H1 (cell line): ENCODE data around the gene PRKAG3. TPM values are rescaled to one million over a fixed set of nuclear protein-coding genes. Genes with fewer than 3 reads are reported as not detected.

Experiments used
- CTCF ChIA-PET: fragments of 300-600 bp; sonication (Branson Sonifier 250); formaldehyde crosslinking; loops from one replicate; lab custom pipeline; 2021; ENCODE audit not compliant: partially characterized antibody; lab: Charles Lee
- POLR2A ChIA-PET: fragments of 300-600 bp; sonication (Branson Sonifier 250); formaldehyde crosslinking; loops from one replicate; lab custom pipeline; 2021; ENCODE audit warnings: inconsistent platforms; ENCODE audit not compliant: partially characterized antibody; lab: Charles Lee
- DNase-seq, 2 experiments: peaks; one replicate each; pipeline versions ENCODE4 v3.0.0 to v3.0.0-alpha.2; 2010 to 2022; ENCODE audit warnings: low spot score in 2 of 2, low read depth in 1 of 2, mixed read lengths in 1 of 2
- FAIRE-seq: peaks from 2 replicates; lab custom pipeline; 2011; peaks lifted over from hg19 to GRCh38; lab: Jason Lieb, UNC
- H2AFZ ChIP-seq: 2 replicates; pipeline ENCODE4 v1.8.1; 2012; ENCODE audit warnings: low read length, inconsistent platforms
- H2AK5ac ChIP-seq: 2 replicates; pipeline ENCODE4 v1.6.1; 2013; ENCODE audit warnings: low read depth, low read length
- H2BK120ac ChIP-seq: replicated peaks from 2 replicates; pipeline ENCODE3; 2013; ENCODE audit warnings: low read depth, low read length, inconsistent platforms
- H2BK12ac ChIP-seq: 2 replicates; pipeline ENCODE4 v1.6.1; 2013; ENCODE audit warnings: low read depth, low read length
- H2BK15ac ChIP-seq: 2 replicates; pipeline ENCODE4 v1.6.1; 2013; ENCODE audit warnings: low read length
- H2BK20ac ChIP-seq: 2 replicates; pipeline ENCODE4 v1.6.1; 2013; ENCODE audit warnings: low read length
- H2BK5ac ChIP-seq: 2 replicates; pipeline ENCODE4 v1.6.1; 2013; ENCODE audit warnings: low read depth, low read length
- H3K14ac ChIP-seq: 2 replicates; pipeline ENCODE4 v1.6.1; 2013; ENCODE audit warnings: inconsistent platforms; ENCODE audit not compliant: insufficient read length
- H3K18ac ChIP-seq: 2 replicates; pipeline ENCODE4 v1.6.1; 2013; ENCODE audit warnings: low read length; ENCODE audit errors: extremely low read depth
- H3K23ac ChIP-seq: 2 replicates; pipeline ENCODE4 v1.6.1; 2013; ENCODE audit warnings: inconsistent platforms; ENCODE audit not compliant: insufficient read length
- H3K23me2 ChIP-seq: 2 replicates; pipeline ENCODE4 v1.6.1; 2013; ENCODE audit warnings: low read depth, low read length
- H3K27ac ChIP-seq: 2 replicates; pipeline ENCODE4 v1.6.1; 2011; ENCODE audit warnings: low read depth, low read length, inconsistent platforms
- H3K27me3 ChIP-seq, 4 experiments: replicated peaks in 1 of 4; 1 replicate in 1 of 4; 2 replicates in 3 of 4; pipeline versions ENCODE4 v1.6.1 to v1.8.1; 2011 to 2013; ENCODE audit warnings: low read length in 3 of 4, mild to moderate bottlenecking in 3 of 4, inconsistent platforms in 2 of 4, mixed read lengths in 2 of 4, moderate library complexity in 1 of 4; ENCODE audit not compliant: control insufficient read depth in 3 of 4, insufficient read depth in 3 of 4; ENCODE audit errors: extremely low read depth in 1 of 4
- H3K36me3 ChIP-seq, 4 experiments: 2 replicates each; pipeline versions ENCODE4 v1.6.1 to v1.8.1; 2011 to 2013; ENCODE audit warnings: mild to moderate bottlenecking in 4 of 4, low read length in 3 of 4, moderate library complexity in 2 of 4, control low read depth in 1 of 4, inconsistent platforms in 1 of 4; ENCODE audit not compliant: insufficient read depth in 4 of 4, control insufficient read depth in 2 of 4
- H3K4ac ChIP-seq: replicated peaks from 2 replicates; pipeline ENCODE3; 2013; ENCODE audit warnings: low read length, low read depth, mixed read lengths, inconsistent platforms; ENCODE audit not compliant: insufficient read length
- H3K4me1 ChIP-seq, 4 experiments: replicated peaks in 1 of 4; 1 replicate in 1 of 4; 2 replicates in 3 of 4; pipeline versions ENCODE4 v1.6.1 to v1.8.1; 2011 to 2013; ENCODE audit warnings: low read length in 3 of 4, inconsistent platforms in 2 of 4, mixed read lengths in 1 of 4; ENCODE audit not compliant: insufficient read depth in 4 of 4, control insufficient read depth in 3 of 4
- H3K4me2 ChIP-seq, 2 experiments: 2 replicates each; pipeline versions ENCODE4 v1.6.1 to v1.8.1; 2011 to 2013; ENCODE audit warnings: low read depth in 2 of 2, low read length in 2 of 2, control low read depth in 1 of 2, inconsistent platforms in 1 of 2, mild to moderate bottlenecking in 1 of 2; ENCODE audit not compliant: insufficient read depth in 1 of 2
- H3K4me3 ChIP-seq, 4 experiments: fragments of 200-600, 300-600 bp in 1 of 4; sonication (generic), shearing (Covaris generic), sonication (Bioruptor Twin) in 1 of 4; 2 replicates each; pipeline versions ENCODE4 v1.5.1 to v1.8.1; 2011 to 2016; ENCODE audit warnings: low read length in 4 of 4, low read depth in 3 of 4, control low read depth in 2 of 4, inconsistent platforms in 2 of 4, mild to moderate bottlenecking in 2 of 4, mixed read lengths in 1 of 4, moderate library complexity in 1 of 4; ENCODE audit not compliant: insufficient read depth in 2 of 4; ENCODE audit errors: extremely low read depth in 1 of 4
- H3K56ac ChIP-seq: replicated peaks from 2 replicates; pipeline ENCODE3; 2013; ENCODE audit warnings: low read depth, mild to moderate bottlenecking, mixed read lengths, low read length, inconsistent platforms; ENCODE audit not compliant: insufficient read length
- H3K79me1 ChIP-seq: 2 replicates; pipeline ENCODE4 v1.6.1; 2013; ENCODE audit warnings: low read depth, low read length, control low read depth
- H3K79me2 ChIP-seq, 2 experiments: 2 replicates each; pipeline versions ENCODE4 v1.6.1 to v1.8.1; 2012 to 2013; ENCODE audit warnings: low read length in 2 of 2, mild to moderate bottlenecking in 2 of 2, inconsistent platforms in 1 of 2; ENCODE audit not compliant: insufficient read depth in 2 of 2, control insufficient read depth in 1 of 2
- H3K9ac ChIP-seq, 4 experiments: replicated peaks in 1 of 4; 1 replicate in 1 of 4; 2 replicates in 3 of 4; pipeline versions ENCODE4 v1.6.1 to v1.8.1; 2011 to 2013; ENCODE audit warnings: low read depth in 3 of 4, low read length in 3 of 4, control low read depth in 2 of 4, mild to moderate bottlenecking in 2 of 4, moderate library complexity in 2 of 4, inconsistent platforms in 1 of 4; ENCODE audit errors: extremely low read depth in 1 of 4
- H3K9me3 ChIP-seq, 2 experiments: 2 replicates each; pipeline versions ENCODE4 v1.6.1 to v1.8.1; 2012 to 2013; ENCODE audit warnings: mild to moderate bottlenecking in 2 of 2, moderate library complexity in 2 of 2, control low read depth in 1 of 2, inconsistent platforms in 1 of 2, low read depth in 1 of 2, low read length in 1 of 2, mixed read lengths in 1 of 2; ENCODE audit not compliant: insufficient read depth in 2 of 2
- H4K20me1 ChIP-seq, 2 experiments: replicated peaks in 1 of 2; 2 replicates each; pipeline versions ENCODE3 to v1.8.1; 2011 to 2013; ENCODE audit warnings: inconsistent platforms in 2 of 2, low read length in 2 of 2, mild to moderate bottlenecking in 1 of 2; ENCODE audit not compliant: insufficient read depth in 2 of 2, control insufficient read depth in 1 of 2
- H4K5ac ChIP-seq: 2 replicates; pipeline ENCODE4 v1.6.1; 2013; ENCODE audit warnings: low read length, low read depth, mixed read lengths, inconsistent platforms; ENCODE audit not compliant: insufficient read length
- H4K8ac ChIP-seq: 2 replicates; pipeline ENCODE4 v1.8.0; 2013; ENCODE audit warnings: mild to moderate bottlenecking, moderate library complexity, low read length, inconsistent platforms; ENCODE audit not compliant: insufficient read depth; ENCODE audit errors: extremely low read depth
- H4K91ac ChIP-seq: replicated peaks from 2 replicates; pipeline ENCODE3; 2013; ENCODE audit warnings: low read length, mixed read lengths, inconsistent platforms; ENCODE audit not compliant: insufficient read length
- ASH2L ChIP-seq: fragments of 200-600, 300-600 bp; sonication (generic); IDR thresholded peaks from one replicate; pipeline ENCODE4 v1.7.1; 2017; ENCODE audit warnings: low read length
- BRCA1 ChIP-seq: IDR thresholded peaks from 2 replicates; pipeline ENCODE4 v1.6.1; 2012; ENCODE audit warnings: low read depth, low read length, improper control_type of control experiment
- CHD2 ChIP-seq: IDR thresholded peaks from 2 replicates; pipeline ENCODE4 v1.6.1; 2012; ENCODE audit warnings: low read length, improper control_type of control experiment
- CREB1 ChIP-seq: IDR thresholded peaks from 2 replicates; pipeline ENCODE4 v1.6.1; 2012; ENCODE audit warnings: inconsistent platforms
- EZH2 ChIP-seq: fragments of 200-600 bp; sonication (generic); IDR thresholded peaks from 2 replicates; pipeline ENCODE4 v1.7.1; 2012; ENCODE audit warnings: low read depth, mild to moderate bottlenecking, moderate library complexity, low read length, inconsistent platforms; ENCODE audit not compliant: severe bottlenecking
- GABPA ChIP-seq: IDR thresholded peaks from 2 replicates; pipeline ENCODE4 v1.6.1; 2011; ENCODE audit warnings: mild to moderate bottlenecking, low read length, moderate library complexity, borderline replicate concordance; ENCODE audit not compliant: insufficient read depth
- HDAC6 ChIP-seq: IDR thresholded peaks from one replicate; pipeline ENCODE4 v1.7.1; 2012; ENCODE audit warnings: low read depth, mild to moderate bottlenecking, inconsistent platforms, low read length, moderate library complexity
- KDM4A ChIP-seq: IDR thresholded peaks from one replicate; pipeline ENCODE4 v1.7.1; 2012; ENCODE audit warnings: low read depth, mild to moderate bottlenecking, moderate library complexity, low read length, inconsistent platforms; ENCODE audit not compliant: severe bottlenecking
- PHF8 ChIP-seq: fragments of 200-600 bp; sonication (generic); conservative IDR thresholded peaks from 2 replicates; pipeline ENCODE4 v1.7.1; 2012; ENCODE audit warnings: low read depth, mild to moderate bottlenecking, inconsistent platforms, low read length, moderate library complexity
- POU5F1 ChIP-seq: IDR thresholded peaks from 2 replicates; pipeline ENCODE4 v1.6.1; 2011; ENCODE audit warnings: low read depth, mild to moderate bottlenecking, low read length, moderate library complexity
- RNF2 ChIP-seq: fragments of 200-900, 300-1000 bp; sonication (generic); IDR thresholded peaks from 2 replicates; pipeline ENCODE4 v1.7.1; 2016; ENCODE audit warnings: borderline replicate concordance, low read depth, mild to moderate bottlenecking, antibody characterized with exemption, low read length; ENCODE audit not compliant: poor library complexity, severe bottlenecking; ENCODE audit errors: missing control alignments
- SRF ChIP-seq: IDR thresholded peaks from 2 replicates; pipeline ENCODE4 v1.6.1; 2011; ENCODE audit warnings: mild to moderate bottlenecking, low read depth, low read length, moderate library complexity
- TBP ChIP-seq: IDR thresholded peaks from 2 replicates; pipeline ENCODE4 v1.6.1; 2011; ENCODE audit warnings: low read depth, low read length, improper control_type of control experiment
- WGBS, 2 experiments: shearing (Covaris generic) in 1 of 2; methylation state at CpG; one replicate each; pipeline versions ENCODE4 v1.1.6 to v1.1.7; 2013 to 2015; ENCODE audit warnings: low lambda C conversion rate in 2 of 2, mixed read lengths in 2 of 2, inconsistent platforms in 1 of 2, low coverage in 1 of 2, missing lambda C conversion rate in 1 of 2; ENCODE audit not compliant: insufficient replicate concordance in 2 of 2, insufficient coverage in 1 of 2, insufficient read length in 1 of 2; ENCODE audit errors: extremely low coverage in 1 of 2, missing lambda C conversion rate in 1 of 2; 5-methylcytosine and 5-hydroxymethylcytosine counted together
- polyA plus RNA-seq, 7 experiments: library from polyadenylated mRNA; depleted of rRNA in 3 of 7; stranded (reverse) in 5 of 7; unstranded in 2 of 7; fragments of >200 nt in 5 of 7; fragments of 200-250 nt in 2 of 7; gene quantifications; 1 replicate in 5 of 7; 2 replicates in 1 of 7; 4 replicates in 1 of 7; pipeline versions ENCODE4 v1.2.1 to v1.2.3, GENCODE V29; 2011 to 2013; ENCODE audit warnings: missing spikeins in 2 of 7, mixed read lengths in 2 of 7
- total RNA-seq: library from RNA; stranded (reverse); fragmentation: NEBNext Ultra II Directional; extraction: Animal tissue kit (Norgen Biotek cat#: 25700); gene quantifications from 2 replicates; pipeline ENCODE4 v1.2.1, GENCODE V29; 2021
- TF ChIP-seq, protein P1 (sequence below): IDR thresholded peaks from 2 replicates; pipeline ENCODE4 v1.6.1; 2011; ENCODE audit warnings: low read depth, mild to moderate bottlenecking, low read length; ENCODE audit not compliant: insufficient read depth

The PRKAG3 gene
- total and polyA plus RNA-seq, 2 of the 8 experiments (the other 6 are each of a cell fraction or from before 2014, with no cell fraction given): not detected

DNA sequence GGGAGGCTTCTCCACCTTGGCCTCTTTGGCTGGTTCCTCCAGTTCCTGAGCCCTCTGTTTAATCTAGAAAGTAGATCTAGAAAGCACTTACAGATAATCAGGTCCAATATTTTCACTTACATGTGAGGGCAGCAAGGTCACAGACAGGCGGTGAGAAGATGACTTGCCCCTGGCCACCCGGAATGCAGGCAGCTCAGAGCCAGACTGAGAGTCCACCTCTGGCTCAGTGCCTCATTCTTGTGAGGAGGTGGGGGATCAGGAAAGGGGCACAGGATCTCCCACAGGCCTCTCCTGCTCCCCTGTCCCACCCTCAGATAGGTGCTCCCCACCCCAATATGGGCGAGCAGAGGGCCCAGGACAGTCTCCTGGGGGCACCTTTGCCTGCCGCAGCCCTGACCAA lies 33.8 kb upstream of the PRKAG3 start:
- Histone ChIP-seq H2BK15ac (no peak overlapping the region), H3K79me2 (no peaks in the 10 kb centered on the region), H2BK120ac (no peak overlapping the region), H3K4me2 (no peak overlapping the region), H3K4ac (no peak overlapping the region), H4K20me1 (peaks cover 8 to 9% of the 10 kb centered on the region in 2 experiments), H2AK5ac (no peak overlapping the region), H3K18ac (no peak overlapping the region), H3K56ac (no peak overlapping the region), H3K36me3 (no peaks in the 10 kb centered on the region), H3K9ac (no peak overlapping the region), H3K4me3 (no peak overlapping the region), H2AFZ (no peak overlapping the region), H3K4me1 (peaks cover 0 to 8% (median 6%) of the 10 kb centered on the region in 4 experiments), H4K91ac (no peak overlapping the region), H2BK20ac (no peak overlapping the region), H3K14ac (no peak overlapping the region), H2BK5ac (no peak overlapping the region), H2BK12ac (peak overlapping the region; percentile 68; the same call in 1 of the 2 replicates), H4K8ac (no peak overlapping the region), H3K23me2 (no peaks in the 10 kb centered on the region; the same call in 1 of the 2 replicates), H3K9me3 (no peaks in the 10 kb centered on the region), H3K27me3 (peaks cover 61 to 94% (median 87%) of the 10 kb centered on the region in 4 experiments), H3K79me1 (no peaks in the 10 kb centered on the region), H3K27ac (no peak overlapping the region), H3K23ac (no peak overlapping the region), H4K5ac (no peak overlapping the region)
- CTCF ChIA-PET: interaction anchor here (0.7 to 7.4 kb wide), 8 partner anchors 8 to 230 kb away, joined by 3 to 83 read pairs (median 8); no protein-coding TSS in a partner anchor
- no peak for DNase-seq
- 91% methylated on average over 4 of the region's 4 CpGs; no CpG with 5 or more reads in 1 of the 2 experiments for WGBS, 2 experiments
- no peak for FAIRE-seq
- POLR2A ChIA-PET: no interaction called here
- TF ChIP-seq KDM4A (no peak), CREB1 (no peak), RNF2 (no peak), ASH2L (no peak), CHD2 (no peak), BRCA1 (no peak), EZH2 (no peak), TBP (no peak), PHF8 (no peak), SRF (no peak), POU5F1 (no peak), HDAC6 (no peak), GABPA (no peak)
- TF ChIP-seq, protein P1, sequence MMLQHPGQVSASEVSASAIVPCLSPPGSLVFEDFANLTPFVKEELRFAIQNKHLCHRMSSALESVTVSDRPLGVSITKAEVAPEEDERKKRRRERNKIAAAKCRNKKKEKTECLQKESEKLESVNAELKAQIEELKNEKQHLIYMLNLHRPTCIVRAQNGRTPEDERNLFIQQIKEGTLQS: no peak
